ENCODE data around the gene DNAJB12.
"Not testable (repeated sequence)": the region's sequence is repeated elsewhere in the genome, so short reads cannot be mapped to it uniquely, and the experiment has no call there.

Gene DNAJB12

GRCh38 chr10:72349438-72349837, 5.3 kb downstream of the DNAJB12 start:
- Histone ChIP-seq H3K9me3 (ENCODE audit: control insufficient read depth, insufficient read depth, low read depth, low read length) (no peaks in the 10 kb centered on the region), H3K4me3 (ENCODE audit: low read depth, low read length) (no peak overlapping the region), H3K36me3 (ENCODE audit: control insufficient read depth in 2 of 2, insufficient read depth in 1 of 2, low read length in 2 of 2) (peaks cover 0 to 51% of the 10 kb centered on the region in 2 experiments), H3K4me1 (ENCODE audit: control insufficient read depth, insufficient read depth, low read length) (no peaks in the 10 kb centered on the region; the same call in 1 of the 2 replicates), H3K27ac (ENCODE audit: extremely low read depth, low read depth, low read length) (no peak overlapping the region)
- TF ChIP-seq ZNF837 (tag by site-specific recombination; IDR thresholded peaks at IDR 0.05) = no peak
- TF ChIP-seq TRIM28 (IDR thresholded peaks at IDR 0.05; ENCODE audit: borderline replicate concordance, low read length) = no peak
- no peak for TF ChIP-seq ZNF623 (tag by site-specific recombination; IDR thresholded peaks at IDR 0.05)
- no peak for TF ChIP-seq ZNF138 (tag by site-specific recombination; IDR thresholded peaks at IDR 0.05; ENCODE audit: borderline replicate concordance)
- ChIA-PET POLR2A (interaction anchor here (1.5 kb wide), 1 partner anchor 9 kb away, joined by 3 read pairs; no protein-coding TSS in a partner anchor), CTCF (interaction anchor here (0.5 to 2.6 kb wide), 4 partner anchors 12 to 653 kb away, joined by 3 to 10 read pairs (median 6); no protein-coding TSS in a partner anchor)

- POLR2A ChIA-PET = interaction anchor here (1.3 kb wide), 1 partner anchor 75 kb away, joined by 3 read pairs; the partner anchor contains the start of gene DDIT4
- Histone ChIP-seq H3K27ac (ENCODE audit: extremely low read depth, low read depth, low read length) (no peak overlapping the region), H3K9me3 (ENCODE audit: control insufficient read depth, insufficient read depth, low read depth, low read length) (no peaks in the 10 kb centered on the region), H3K4me3 (ENCODE audit: low read depth, low read length) (no peak overlapping the region), H3K36me3 (ENCODE audit: control insufficient read depth in 2 of 2, insufficient read depth in 1 of 2, low read length in 2 of 2) (peaks cover 0 to 59% of the 10 kb centered on the region in 2 experiments), H3K4me1 (ENCODE audit: control insufficient read depth, insufficient read depth, low read length) (no peaks in the 10 kb centered on the region; the same call in 1 of the 2 replicates)
- CTCF ChIA-PET = interaction anchor here (2.6 kb wide), 1 partner anchor 11 kb away, joined by 10 read pairs; no protein-coding TSS in a partner anchor
- TF ChIP-seq ZIC2 (tag by site-specific recombination; IDR thresholded peaks at IDR 0.05) = peak; percentile 96
- TF ChIP-seq HIC1 (tag by site-specific recombination; IDR thresholded peaks at IDR 0.05) = no peak
- peak; percentile 24; the same call in 1 of the 2 replicates for TF ChIP-seq KLF9 (tag by site-specific recombination; IDR thresholded peaks at IDR 0.05; ENCODE audit: low read depth)
Observed at GRCh38 chr10:72348282-72348681, 6.4 kb downstream of the DNAJB12 start.

- peaks cover 0 to 60% of the 10 kb centered on the region in 2 experiments; a peak in 2 of 3 replicates for H3K36me3 ChIP-seq (ENCODE audit: control insufficient read depth in 2 of 2, insufficient read depth in 1 of 2, low read length in 2 of 2)
- not testable (repeated sequence) for H3K4me3 ChIP-seq (ENCODE audit: low read depth, low read length); H3K9me3 ChIP-seq (ENCODE audit: control insufficient read depth, insufficient read depth, low read depth, low read length); H3K27ac ChIP-seq (ENCODE audit: extremely low read depth, low read depth, low read length); H3K4me1 ChIP-seq (ENCODE audit: control insufficient read depth, insufficient read depth, low read length)
- ChIA-PET CTCF (interaction anchor here (0.6 to 0.7 kb wide), 2 partner anchors 71 to 233 kb away, joined by 3 to 6 read pairs; no protein-coding TSS in a partner anchor), POLR2A (interaction anchor here (0.6 kb wide), 1 partner anchor 15 kb away, joined by 3 read pairs; no protein-coding TSS in a partner anchor)
- TF ChIP-seq ZNF121 (tag by site-specific recombination; IDR thresholded peaks at IDR 0.05) = peak; percentile 91; the same call in 1 of the 2 replicates
Observed at GRCh38 chr10:72346117-72346516, 8.6 kb downstream of the DNAJB12 start.

GRCh38 chr10:72344932-72345331, 9.8 kb downstream of the DNAJB12 start:
- POLR2A ChIA-PET = interaction anchor here (0.8 to 1.3 kb wide), 2 partner anchors 9 to 10 kb away, joined by 3 to 6 read pairs; partner anchors contain the start of gene DNAJB12
- Histone ChIP-seq H3K36me3 (ENCODE audit: control insufficient read depth in 2 of 2, insufficient read depth in 1 of 2, low read length in 2 of 2) (peaks cover 3 to 57% of the 10 kb centered on the region in 2 experiments; a peak in 2 of 3 replicates), H3K4me1 (ENCODE audit: control insufficient read depth, insufficient read depth, low read length) (no peaks in the 10 kb centered on the region), H3K4me3 (ENCODE audit: low read depth, low read length) (no peak overlapping the region), H3K27ac (ENCODE audit: extremely low read depth, low read depth, low read length) (no peak overlapping the region), H3K9me3 (ENCODE audit: control insufficient read depth, insufficient read depth, low read depth, low read length) (no peaks in the 10 kb centered on the region)
- TF ChIP-seq ZSCAN30 (tag by site-specific recombination; IDR thresholded peaks at IDR 0.05) = no peak
- TF ChIP-seq ZNF2 (tag by site-specific recombination; IDR thresholded peaks at IDR 0.05) = no peak
- peak; percentile 92 for TF ChIP-seq EGR2 (tag by site-specific recombination; IDR thresholded peaks at IDR 0.05; ENCODE audit: low read depth)
- TF ChIP-seq ZNF335 (tag by site-specific recombination; conservative IDR thresholded peaks at IDR 0.05) = no peak
- TF ChIP-seq YY2 (tag by site-specific recombination; IDR thresholded peaks at IDR 0.05) = no peak
- no peak for TF ChIP-seq ZBTB11 (tag by site-specific recombination; conservative IDR thresholded peaks at IDR 0.05; ENCODE audit: low read depth)
- TF ChIP-seq ZNF175 (tag by site-specific recombination; IDR thresholded peaks at IDR 0.05) = no peak
- TF ChIP-seq ZFHX2 (tag by site-specific recombination; conservative IDR thresholded peaks at IDR 0.05) = peak; percentile 71
- no peak for TF ChIP-seq ZNF292 (tag by site-specific recombination; IDR thresholded peaks at IDR 0.05; ENCODE audit: borderline replicate concordance, low read depth)
- CTCF ChIA-PET = interaction anchor here (0.5 kb wide), 1 partner anchor 130 kb away, joined by 4 read pairs; no protein-coding TSS in a partner anchor
